Stimulated activated CD8-positive, alpha-beta memory T cell treated with anti-CD3 and anti-CD28 coated beads, Interleukin-4, amount 100 ng/mL, for 24 hours (primary cell): ENCODE data around the gene ARHGAP15.

Experiments used
- DNase-seq: peaks from one replicate; pipeline ENCODE4 v3.0.0-alpha.2; 2020; ENCODE audit warnings: low read depth

Gene ARHGAP15

DNA sequence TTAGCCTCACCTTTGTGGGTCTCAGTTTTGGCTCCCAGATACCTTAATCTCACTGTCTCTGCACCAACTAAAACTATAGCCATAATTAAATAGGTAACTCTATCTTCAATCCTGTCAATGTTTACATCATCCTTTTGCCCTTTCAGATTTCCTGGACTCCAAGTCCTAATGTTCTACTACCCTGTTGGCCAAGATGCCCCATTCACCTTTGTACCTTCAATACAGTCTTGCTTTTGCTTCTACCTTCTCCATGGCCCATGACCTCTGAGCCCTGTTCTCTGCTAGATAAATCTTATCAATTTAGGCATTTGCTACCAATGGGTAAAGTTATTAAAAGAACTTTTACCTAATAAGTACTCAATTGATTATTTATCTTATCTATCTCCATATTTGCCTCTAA is 635.5 kb downstream of the ARHGAP15 start:
- no peak for DNase-seq

DNA sequence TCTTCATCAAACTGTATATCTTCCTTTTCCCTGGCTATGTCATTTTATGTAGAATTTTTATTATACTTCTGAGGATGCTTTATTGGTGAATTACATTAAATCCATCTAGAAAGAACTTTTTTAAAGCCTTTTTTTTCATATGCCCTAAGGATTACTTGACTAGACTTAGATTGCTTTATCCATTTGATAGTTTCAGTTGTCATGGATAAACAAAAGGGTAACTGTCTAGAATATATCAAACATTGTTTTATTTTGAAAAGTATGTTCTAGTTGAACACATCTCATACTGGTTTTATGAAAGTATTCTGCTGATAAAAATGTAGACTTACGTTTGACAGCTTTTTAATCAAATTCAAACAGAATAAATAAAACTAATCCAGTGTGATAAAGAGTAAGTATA is 639.8 kb downstream of the ARHGAP15 start:
- no peak for DNase-seq

DNA sequence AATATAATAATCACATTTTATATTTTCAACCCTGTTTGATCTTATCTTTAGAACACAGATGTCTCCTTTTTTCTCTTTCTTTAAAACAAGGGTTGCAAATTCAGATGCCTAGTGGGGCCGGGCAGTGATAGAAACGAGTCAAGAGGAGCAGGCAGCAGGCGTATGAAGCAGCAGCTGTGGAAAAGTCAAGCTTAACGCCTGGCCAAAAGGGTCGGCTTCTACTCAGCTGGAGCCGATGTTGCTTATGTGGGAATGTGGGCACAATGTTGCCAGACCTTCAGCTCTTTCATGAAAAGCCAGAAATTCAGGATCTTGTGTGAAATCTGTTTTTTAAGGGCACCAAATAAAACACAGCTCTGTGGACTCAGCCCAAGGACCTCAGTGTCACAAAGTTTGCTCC is 642.7 kb downstream of the ARHGAP15 start:
- DNase-seq, result no peak

DNA sequence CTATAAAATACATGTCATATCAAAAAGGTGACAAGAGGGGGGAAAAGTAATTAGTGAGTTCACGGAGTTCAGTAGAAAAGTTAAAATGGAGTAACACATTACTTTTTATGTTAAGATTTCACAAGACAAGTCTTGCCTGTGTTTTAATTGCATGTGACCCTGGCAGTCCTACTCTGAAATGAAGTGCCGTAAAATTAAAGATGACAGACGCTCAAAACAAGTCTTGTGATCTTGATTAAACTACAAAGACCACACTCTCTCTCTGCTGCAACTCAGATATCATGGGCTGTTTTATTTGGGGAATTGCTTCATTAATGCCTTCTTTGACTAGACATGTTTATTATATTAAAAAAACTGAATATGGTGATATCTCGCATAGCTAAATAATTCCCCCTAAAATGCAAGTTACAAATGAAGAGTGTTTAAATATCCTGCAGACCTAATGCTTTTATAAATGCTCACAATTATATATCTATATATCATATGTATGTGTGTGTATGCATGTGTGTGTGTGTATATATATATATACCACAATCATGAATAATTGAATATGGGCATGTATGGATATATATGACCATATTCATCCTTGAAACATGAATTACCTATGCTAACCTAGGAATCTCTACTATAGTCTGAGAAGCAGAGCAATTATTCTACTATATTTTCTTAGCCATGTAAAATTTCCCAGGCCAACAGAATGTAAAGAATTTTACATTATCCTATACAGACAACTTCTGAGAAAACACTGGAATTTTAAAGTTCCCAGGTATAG is 647.5 kb downstream of the ARHGAP15 start:
- no peak for DNase-seq

DNA sequence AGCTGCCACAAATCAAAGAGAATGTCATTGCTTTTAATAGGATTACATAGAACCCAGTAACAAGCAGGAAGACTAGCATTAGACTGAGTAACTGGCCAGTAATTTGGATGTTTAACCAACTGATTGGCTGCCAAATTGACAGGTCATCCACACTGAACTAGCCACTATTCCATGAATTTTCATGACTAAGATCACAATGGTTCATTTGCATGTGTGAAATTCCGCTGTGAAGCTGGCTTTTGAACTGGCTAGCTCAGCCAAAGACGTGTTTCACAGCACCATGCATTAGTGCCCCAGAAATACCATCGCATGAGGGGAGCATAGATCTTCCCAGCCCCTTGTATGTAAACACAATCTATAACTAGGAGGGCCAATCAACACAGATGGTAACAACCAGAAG is 649.8 kb downstream of the ARHGAP15 start:
- DNase-seq, result no peak

DNA sequence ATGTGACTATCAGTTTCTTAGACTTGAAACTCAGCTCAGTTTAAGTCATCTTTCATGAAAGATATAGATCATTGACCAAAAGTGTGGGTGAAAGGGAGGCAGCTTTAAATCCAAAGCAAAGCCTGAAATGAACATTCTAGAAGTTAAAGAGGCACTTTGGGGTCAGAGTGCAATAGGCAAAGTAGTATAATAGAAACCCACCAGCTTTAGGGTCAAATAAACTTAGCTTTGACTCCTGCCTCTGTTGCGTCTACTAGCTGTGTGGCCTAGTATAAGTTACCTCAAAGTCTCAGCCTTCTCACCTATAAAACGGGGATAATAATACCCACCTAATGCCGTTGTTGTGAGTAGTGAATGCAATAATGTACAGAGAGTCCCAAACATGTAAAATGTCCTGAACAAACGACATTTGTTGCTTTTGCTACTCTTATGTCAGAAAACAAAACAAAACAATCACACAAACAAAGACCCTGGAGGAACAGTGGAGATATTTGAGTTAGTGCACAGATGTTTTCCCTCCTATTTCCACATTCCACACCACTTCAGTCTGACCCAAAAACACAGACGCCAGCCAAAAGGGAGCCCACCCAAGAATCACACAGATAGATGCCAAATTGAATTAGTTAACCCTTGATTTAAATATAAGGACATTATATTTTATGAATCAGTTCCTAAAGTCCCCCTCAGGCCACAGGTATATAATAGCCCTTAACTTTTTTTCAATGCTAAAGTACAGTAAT is 657.0 kb downstream of the ARHGAP15 start:
- no peak for DNase-seq

DNA sequence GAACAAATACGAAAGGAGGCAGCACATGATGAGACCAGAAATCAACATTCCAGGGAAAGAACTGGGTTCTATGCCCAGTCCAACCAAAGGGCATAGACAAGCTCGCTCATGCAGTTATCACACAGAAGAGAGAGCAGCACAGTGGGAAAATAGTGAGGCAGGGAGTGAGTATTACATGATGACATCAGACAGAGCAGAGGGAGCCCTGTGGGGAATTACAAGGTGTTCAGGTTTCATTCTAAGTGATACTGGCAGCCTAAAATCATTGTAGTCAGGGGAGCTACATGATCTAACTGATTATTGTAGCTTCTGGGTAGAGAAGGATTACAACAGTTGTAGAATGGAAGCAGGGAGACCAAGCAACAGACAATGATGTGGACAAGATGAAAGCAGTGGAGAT is 658.5 kb downstream of the ARHGAP15 start:
- DNase-seq, result no peak

DNA sequence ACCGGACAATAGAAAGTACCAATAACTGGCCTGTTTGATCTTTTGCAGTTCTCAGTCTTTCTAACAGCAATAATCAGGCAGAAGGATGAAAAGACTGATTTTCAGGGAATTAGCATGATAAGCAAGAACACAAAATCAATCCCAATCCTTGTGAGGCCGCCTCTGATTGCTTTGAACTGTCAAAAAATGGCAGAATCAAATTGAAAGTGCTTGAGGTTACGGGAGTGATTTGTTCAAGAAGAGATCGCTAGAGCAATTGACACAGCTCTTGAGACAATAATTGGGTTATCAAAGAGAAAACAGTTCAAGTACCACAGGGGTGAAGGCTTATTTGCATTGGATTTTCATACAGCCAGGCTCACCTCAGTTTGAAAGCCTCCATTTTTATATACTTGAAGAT is 663.4 kb downstream of the ARHGAP15 start:
- no peak for DNase-seq

DNA sequence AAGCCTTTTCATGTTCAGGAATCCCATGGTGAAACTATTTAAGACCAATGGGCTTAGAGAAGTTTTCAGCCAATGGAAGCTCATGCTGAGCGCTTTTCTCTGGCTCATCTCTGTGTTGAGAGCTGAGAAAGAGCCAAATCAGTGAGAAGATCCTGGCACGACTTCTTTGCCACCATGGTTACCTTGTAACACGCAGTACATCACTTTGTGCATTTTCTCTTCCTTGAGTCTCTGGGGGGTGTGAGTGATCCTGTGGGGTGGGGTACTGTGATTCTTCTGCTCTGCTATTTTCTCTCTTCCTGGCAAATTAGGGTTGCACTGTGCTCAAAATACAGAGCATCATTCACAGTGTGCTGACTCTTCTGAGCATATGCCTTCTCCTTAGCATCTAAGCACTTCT is 664.2 kb downstream of the ARHGAP15 start:
- no peak for DNase-seq

DNA sequence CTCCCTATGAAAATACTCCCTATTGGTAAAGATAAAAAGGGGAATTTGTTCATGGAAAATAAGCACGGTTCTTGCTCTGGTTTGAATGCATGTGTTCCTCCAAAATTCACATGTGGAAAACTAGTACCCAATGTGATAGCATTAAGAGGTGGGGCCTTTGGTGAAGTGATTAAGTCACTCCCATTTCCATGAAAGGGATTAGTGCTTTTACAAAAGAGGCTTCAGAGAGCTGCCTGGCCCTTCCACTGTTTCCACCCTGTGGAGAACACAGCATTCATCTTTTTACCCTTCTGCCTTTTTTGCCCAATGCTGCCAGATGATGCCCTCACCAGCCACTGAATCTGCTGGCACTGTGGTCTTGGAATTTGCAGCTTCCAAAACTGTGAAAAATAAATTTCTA is 666.8 kb downstream of the ARHGAP15 start:
- DNase-seq, result no peak

DNA sequence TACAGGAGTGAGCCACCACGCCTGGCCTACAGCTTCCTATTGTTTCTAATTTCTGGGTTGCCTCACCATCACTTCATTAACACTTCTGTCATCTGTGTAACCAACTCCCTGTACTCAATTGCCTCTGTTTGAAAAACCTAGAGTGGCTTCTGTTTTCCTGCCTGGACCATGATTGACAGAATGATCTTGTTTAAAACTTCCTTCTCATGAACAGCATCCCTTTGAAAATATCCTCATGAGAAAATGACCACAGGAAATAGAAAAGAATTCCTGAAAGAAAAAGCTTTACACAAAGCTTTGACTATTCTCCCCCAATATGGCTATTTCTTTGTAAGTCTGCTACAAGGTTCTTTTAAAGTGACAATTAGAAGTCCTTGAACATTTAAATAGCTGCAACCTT is 672.3 kb downstream of the ARHGAP15 start:
- no peak for DNase-seq

DNA sequence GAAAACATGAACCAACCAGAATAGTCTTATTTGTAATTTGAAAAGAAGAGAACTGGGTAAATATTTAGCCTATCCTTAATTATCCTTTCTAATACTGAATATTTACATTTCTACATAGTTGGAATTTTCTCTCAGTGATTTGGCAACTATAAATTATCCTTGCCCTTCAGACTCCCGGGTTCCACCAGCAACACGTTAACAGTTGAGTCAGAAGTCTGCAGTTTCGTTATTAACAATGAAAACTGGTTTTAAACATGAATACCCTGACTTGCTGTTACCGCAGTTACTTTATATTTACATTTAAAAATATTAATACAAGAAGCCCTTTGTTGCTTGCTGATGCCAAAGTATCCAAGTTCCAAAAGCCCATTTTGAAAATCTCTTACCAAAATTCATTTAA is 673.0 kb downstream of the ARHGAP15 start:
- DNase-seq, result no peak

DNA sequence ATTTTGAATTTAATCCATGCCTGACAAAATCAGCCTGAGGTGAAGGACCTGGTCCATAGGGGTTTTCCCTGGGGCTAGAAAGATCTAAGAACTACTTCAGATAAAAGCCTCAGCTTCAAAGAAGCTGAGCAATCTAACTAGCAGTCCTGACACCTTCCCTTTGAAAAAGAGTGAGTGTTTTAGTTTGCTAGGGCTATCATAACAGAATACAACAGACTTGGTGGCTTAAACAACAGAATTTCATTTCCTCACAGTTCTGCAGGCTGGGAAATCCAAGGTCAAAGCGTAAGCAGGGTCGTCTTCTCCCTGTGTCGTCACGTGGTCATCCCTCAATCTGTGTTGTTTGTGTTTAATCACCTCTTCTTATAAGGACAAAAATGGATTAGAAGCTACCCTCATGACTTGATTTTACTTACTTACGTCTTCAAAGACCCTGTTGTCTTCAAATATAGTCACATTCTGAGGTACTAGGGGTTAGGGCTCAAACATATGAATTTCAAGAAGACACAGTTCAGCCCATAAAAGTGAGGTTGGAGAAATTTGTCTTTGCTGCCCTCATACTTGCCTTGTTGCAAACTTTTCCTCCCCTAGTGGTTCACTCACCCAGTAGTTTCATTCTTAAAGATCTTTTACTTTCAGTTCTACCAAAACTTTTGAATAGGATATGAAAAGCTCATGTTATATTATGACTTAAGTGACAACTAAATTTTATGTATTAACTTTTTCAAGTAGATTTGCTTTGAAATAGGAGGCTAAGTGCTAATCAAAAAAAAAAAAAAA is 673.8 kb downstream of the ARHGAP15 start:
- no peak for DNase-seq

DNA sequence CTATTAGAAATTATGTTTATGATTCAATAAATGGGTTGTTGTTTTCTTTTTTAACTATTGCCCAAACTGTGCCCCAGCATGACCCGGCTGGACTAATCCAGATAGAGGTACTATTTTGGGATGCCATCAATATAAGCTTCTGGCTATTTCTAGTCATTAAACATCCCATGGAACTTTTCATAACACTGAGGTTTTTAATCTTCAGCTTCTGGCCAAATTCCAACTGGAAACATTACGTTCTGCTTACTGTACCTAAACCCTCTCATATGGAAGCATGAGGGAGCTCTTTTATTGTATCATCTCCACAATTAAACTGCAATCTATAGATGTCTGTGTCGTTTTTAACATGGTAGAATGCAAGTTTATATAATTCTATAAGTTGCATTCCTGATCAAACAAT is 674.7 kb downstream of the ARHGAP15 start:
- DNase-seq, result no peak

DNA sequence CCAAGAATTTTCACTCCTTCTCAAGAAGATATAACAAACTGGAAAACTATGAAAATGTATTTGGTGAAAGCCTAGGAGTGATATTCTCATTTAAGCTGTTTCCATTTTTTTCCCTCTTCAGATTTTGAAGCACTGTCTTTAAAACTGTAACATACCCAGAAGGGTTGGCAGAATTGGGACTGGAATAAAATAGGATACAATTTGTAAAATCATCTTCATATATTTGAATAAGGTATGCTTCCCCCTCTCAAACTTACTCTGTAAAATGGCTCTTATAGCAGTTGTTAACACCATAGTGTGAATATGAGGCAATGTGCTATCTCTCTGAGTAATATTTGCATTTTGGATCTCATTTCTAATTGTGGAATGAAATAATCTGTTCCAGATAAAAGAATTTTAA is 676.4 kb downstream of the ARHGAP15 start:
- DNase-seq, result no peak

DNA sequence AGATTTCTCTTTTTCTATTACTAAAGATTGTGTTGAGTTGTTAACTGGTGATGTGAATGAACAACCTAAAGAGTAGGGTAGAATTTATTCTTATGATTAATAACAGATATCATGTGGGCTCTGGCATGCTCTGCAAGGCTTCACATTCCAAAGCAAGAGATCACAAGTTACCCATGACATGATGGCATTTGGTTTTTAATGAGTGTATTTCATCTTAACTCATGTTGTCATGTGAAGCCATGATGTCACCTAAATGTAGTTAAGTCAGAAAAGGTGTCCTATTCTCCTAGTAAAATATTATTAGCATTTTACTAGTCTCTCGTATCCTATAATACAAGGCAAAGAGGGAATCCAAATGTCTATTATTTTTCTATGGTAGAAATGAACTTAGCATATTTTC is 678.0 kb downstream of the ARHGAP15 start:
- no peak for DNase-seq

DNA sequence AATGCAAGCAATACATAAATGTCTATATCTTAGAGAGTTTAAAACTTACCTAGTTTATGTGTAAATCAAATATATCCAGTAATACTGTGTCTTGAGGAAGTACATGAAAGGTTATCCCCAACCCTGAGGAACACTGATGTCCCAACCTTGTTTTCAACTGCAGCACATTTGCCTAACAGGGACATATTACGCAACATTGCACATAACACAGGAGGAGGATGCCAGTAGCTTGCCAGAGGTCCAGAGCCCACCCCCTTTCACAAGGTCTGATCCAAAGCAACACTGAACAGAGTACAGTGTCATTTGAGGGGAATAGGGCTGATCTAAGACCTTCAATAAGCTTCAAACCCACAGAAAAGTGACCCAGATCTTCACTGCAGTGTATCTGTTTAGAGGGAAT is 678.5 kb downstream of the ARHGAP15 start:
- DNase-seq, result no peak

DNA sequence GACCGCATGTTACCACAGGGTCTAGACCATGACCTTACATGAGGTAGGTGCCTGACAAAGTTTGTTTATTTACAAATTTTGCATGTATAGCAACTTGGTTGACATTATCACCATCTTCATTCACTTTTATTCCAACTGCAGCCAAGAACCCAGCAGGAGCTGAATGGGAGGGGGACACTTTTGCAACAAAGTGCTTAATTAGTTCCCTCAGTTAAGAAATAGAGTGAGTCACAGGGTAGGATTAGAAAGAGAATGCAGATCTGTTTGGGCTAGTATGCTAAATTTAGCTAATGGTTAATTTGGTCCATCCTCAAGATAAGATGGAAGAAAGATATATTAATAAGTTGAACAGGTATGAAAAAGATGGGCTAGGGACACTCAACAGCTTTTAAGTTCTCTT is 678.9 kb downstream of the ARHGAP15 start:
- DNase-seq, result no peak

DNA sequence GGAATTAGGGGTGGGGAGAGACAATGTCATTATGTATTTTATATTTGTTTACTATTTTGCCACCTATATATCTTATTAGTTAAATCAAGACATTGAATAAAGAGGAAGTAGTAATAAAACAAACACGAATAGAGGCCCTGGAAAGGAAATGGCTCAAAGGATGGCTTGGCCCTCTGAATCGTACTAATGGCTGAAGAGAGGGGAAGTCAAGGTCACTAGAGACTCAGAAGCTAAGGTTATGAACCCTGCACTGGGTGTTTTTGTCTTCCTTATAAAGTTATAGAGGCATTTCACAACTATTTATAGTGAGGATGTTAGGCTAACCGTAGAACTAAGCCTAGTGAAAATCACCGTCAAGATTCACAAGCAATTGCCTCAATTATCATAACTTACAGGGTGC is 685.9 kb downstream of the ARHGAP15 start:
- no peak for DNase-seq

DNA sequence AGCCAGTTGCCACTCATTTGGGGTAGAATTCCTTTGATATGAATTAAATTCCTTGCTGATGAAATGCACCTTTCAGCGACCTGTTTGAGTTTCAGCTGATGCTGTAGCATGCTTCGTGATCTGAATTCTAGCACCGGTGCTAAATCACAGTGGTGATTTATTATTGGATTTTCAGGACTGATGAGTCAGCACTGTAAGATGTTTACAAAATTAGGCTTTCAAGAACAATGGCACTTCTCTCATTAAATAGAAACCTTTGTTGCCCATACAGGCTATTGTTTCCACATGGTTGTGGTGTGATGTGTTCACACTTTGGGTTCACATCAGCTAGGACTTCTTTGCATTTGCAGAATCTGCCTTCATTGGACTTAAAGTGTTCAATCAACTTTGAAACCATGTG is 687.7 kb downstream of the ARHGAP15 start:
- no peak for DNase-seq
